Right lobe of liver (tissue), 4 donors: ENCODE measurements around the gene RAPGEF3.

Experiments
- POLR2A ChIP-seq: fragments of 450-650 bp; IDR thresholded peaks from one replicate; pipeline ENCODE4 v1.6.1; 2017; ENCODE audit warnings: antibody characterized with exemption, mild to moderate bottlenecking
- TF ChIP-seq, protein P1 (sequence below), 4 donors: fragments of 200-600 bp in 3 of 4; fragments of 450-650 bp in 1 of 4; IDR thresholded peaks; one replicate each; pipeline versions ENCODE4 v1.5.1 to v1.8.0; 2016 to 2022; ENCODE audit warnings: antibody characterized with exemption in 4 of 4, mild to moderate bottlenecking in 2 of 4
- donor health status: DM: no; HTN: no; CAD: no.
- donor health status: DM: no; HTN: no; CAD: no.
- donor health status: DM: no; HTN: yes; CAD: no.

DNA sequence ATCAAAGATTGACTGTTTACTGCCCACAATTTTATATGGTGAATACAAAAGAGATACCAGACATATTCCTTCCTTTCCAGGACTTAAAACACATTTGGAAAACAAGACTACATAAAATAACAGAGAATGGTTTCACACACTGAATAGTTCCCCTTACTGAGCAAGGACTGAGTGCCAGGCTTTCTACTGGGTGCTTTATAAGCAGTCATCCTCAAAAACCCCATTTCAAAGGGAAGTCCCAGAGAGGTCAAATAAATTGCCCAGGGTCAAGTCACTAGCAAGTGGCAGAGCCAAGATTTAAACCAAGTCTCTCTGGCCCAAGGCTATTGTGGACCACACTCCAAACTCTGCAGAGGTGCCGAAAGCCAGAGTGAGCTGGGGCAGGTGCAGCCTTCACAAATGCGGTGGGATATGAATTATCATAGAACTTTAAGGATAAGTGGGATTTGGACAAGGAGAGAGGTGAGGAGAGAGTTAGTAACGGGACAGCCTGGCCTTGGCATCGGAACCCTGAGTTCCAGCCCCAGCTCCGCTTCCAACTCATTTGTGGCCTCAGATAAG lies 43.8 kb downstream of the RAPGEF3 start:
- TF ChIP-seq, protein P1, sequence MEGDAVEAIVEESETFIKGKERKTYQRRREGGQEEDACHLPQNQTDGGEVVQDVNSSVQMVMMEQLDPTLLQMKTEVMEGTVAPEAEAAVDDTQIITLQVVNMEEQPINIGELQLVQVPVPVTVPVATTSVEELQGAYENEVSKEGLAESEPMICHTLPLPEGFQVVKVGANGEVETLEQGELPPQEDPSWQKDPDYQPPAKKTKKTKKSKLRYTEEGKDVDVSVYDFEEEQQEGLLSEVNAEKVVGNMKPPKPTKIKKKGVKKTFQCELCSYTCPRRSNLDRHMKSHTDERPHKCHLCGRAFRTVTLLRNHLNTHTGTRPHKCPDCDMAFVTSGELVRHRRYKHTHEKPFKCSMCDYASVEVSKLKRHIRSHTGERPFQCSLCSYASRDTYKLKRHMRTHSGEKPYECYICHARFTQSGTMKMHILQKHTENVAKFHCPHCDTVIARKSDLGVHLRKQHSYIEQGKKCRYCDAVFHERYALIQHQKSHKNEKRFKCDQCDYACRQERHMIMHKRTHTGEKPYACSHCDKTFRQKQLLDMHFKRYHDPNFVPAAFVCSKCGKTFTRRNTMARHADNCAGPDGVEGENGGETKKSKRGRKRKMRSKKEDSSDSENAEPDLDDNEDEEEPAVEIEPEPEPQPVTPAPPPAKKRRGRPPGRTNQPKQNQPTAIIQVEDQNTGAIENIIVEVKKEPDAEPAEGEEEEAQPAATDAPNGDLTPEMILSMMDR (IDR thresholded peaks at IDR 0.05), result no peak
- no peak for TF ChIP-seq POLR2A
